ENCODE results near the gene ARSB.
"Not testable (repeated sequence)": the region's sequence is repeated elsewhere in the genome, so short reads cannot be mapped to it uniquely, and the experiment has no call there.

ARSB gene

GRCh38 chr5:78896132-78896531 is 89.0 kb downstream of the ARSB start:
- DNase-seq, result no peak

DNA sequence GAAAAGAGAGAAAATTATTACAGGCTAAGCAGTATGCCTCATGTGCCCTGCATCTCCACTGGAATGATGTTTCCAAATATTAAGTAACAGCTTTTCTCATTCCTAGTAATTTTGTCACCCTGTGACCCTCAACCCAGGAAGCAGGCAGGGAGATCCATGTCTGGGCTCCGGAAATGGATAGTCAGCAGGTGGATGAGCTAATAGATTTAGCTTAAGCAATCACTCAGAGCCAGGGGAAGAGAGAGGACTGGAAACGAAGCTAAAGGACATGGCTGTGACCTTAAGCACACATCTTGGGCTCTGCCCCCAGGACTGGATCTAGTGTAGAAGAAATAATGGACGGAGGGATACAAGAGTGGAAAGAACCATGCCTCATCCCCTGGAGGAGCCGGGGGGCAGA is 89.5 kb downstream of the ARSB start:
- DNase-seq, result no peak

DNA sequence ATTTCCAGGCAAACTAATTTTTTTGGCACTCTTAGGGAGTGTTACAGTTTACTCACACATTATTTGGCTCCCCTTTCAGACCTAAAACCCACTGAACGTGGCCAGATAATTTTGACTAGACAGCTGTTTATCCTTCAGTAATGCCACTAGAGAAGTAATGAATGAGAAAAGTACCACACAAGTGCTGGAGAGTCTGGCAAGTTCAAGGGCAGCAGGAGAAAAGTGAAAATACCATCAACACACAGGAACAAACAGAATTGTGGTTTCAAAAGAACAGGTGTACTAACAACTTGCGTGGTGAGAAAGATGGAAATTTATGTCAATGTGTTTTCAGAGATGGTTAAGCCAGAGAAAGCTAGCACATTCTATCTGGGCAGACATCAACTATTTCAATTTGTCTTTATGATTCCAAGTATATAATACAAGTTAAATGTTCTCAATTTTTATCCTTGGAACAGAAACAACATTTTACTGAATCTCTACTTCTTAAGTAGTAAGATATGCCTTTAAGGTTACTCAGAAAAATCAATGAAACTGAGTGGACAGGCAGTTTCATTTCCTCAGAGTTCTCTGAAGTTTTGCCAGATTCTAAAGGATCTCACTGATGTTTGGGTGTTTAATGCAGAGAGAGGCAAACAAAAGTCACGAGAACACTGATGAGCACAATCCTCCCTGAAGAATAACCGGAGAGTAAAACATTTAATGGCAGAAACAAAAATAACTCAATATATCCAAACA is 91.0 kb downstream of the ARSB start:
- no peak for DNase-seq

DNA sequence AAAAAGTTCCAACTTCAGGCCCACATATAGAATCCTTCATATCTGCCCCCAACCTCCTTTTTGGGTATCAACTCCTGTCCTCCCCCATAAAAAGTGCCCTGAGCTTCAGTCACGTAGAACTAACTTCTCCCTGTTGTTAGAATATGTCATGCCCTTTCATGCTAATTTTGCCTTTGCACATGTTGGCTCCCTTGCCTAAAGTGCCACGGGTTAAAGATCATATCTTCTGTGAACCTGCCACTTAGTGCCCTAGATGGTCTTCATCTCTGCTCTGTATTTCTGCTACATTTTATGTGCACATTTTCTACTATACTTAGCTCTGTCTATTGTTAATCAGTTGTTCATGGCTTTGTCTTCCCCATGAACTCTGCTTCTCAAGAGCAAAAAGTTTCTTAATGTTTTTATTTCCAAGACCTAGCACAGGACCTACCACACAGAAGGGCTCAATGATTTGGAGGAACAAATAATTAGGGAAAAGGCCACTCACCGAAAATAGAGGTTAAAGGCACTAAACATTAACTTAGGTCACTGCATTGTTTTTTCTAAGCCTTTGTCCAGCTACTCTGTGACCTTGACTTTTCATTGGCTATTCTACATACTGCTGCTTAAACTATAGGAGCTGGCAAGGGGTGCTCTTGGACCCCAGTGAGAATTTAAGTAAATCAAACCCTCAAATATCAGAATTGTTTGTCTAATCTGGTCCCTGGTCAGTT is 94.3 kb downstream of the ARSB start:
- DNase-seq, result no peak

DNA sequence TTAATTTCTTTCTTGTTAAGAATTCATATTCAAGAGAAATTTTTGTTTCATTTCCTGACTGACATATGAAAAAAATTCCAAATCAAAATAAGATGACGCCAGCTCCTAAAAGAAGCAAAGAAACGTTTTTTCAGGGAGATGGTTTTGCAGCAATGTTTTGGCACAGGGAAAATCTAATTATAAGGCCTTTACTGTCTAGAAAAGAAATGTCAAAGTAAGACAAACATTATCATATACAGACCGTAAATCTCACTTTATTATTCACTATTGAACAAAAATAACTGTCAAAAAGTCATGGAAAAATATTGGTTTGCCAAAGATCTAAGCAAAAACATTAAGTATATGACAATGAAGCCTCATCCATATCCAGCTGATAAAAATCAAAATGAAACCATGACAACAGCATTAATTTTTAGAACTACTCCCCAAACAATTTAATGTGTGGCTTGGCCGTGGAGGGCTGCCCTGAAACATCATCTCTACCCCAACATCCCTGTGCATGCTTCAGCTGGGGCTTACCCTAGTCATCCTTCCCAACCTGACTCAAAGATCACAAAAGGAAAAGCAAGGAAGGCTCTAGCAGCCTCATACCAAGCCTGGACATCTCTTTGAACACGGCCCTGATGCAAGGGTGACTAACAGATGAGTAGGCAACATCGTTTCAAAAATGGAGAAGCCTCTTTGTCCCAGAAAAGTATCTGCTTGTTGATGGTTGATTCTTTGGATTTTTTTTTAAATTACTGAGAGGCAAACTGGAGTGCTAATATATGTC is 95.6 kb downstream of the ARSB start:
- no peak for DNase-seq

DNA sequence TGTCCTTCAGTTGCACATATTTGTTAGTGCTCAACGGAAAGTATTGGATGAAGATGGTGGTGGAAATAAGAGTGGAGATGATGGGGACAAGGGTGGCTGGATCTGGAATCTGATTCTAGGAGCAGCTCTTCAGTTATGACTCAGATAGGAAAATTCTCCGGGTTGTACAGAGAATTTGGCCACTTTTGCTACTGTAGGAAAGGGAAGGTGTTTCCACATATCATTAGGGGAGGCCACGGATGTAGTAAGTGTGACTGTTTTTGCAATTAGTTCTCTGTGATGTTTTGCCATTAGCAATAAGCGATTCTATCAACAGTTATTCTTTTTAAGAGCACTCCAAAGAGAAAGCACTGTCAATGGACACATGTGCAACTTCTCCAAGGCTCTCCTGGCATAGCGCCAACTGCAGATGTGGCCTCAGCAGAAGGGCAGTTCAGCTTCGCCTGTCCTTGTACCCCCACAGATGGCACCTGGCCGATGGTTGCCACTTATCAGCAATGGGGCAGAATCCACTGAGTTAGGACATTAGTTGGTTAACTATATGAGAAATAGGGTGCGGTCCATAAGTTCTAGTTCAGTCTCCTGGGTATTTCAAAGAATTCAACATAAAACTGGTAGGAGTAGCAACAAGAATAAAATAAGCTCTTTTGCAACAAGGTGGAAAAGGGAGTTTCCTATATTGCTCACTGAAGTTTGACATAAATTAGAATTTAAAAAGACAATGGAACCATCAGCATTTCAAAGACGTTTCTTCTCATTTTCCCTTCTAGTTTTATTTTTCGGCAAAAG is 96.3 kb downstream of the ARSB start:
- DNase-seq, result no peak

- no peak for DNase-seq
Observed at GRCh38 chr5:78887384-78888118, 97.6 kb downstream of the ARSB start.

GRCh38 chr5:78886341-78887230 is 98.5 kb downstream of the ARSB start:
- DNase-seq, result no peak

DNA sequence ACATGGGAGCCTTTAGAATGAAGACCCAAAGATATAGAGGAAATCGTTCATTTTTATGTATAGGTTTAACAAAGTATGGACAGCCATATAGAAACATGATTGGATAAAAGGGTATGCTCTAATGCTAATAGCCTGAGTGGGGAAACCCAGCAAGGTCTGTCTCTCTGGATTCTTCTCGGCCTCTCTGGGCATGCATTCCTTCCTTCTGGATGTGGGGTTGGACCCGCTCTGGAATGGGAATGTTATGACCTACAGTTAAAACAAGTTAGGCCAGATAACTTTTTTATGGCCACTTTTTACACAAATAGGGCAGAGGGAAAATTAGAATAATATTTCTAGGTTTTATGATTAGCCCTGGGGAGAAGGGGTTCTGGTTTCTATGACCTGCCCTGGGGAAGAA is 103.2 kb downstream of the ARSB start:
- DNase-seq, result no peak

DNA sequence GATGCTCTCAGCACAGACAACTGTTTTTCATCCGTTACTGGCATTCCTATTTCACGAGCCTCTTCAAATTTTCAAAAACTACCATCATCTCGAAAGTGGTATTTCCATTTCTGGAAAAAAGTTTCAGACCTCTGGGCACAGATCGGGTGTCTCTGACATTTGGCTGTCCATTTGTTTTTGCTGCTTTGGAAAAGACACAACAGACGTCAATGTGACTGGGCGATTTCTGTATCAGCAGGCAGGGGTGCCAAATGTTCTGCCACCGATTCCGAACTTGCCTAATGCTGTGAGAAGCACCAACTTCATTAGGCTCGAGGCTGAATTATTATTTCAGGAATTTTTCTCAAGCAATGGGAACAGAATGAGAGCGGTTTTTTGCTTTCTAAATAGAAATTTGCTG is 105.6 kb downstream of the ARSB start:
- DNase-seq, result no peak

- DNase-seq, result not testable (repeated sequence)
Observed at GRCh38 chr5:78866076-78866475, 119.0 kb downstream of the ARSB start.

- no peak for DNase-seq
Observed at GRCh38 chr5:78858364-78858763, 126.7 kb downstream of the ARSB start.

GRCh38 chr5:78855026-78855425 is 130.1 kb downstream of the ARSB start:
- no peak for DNase-seq

DNA sequence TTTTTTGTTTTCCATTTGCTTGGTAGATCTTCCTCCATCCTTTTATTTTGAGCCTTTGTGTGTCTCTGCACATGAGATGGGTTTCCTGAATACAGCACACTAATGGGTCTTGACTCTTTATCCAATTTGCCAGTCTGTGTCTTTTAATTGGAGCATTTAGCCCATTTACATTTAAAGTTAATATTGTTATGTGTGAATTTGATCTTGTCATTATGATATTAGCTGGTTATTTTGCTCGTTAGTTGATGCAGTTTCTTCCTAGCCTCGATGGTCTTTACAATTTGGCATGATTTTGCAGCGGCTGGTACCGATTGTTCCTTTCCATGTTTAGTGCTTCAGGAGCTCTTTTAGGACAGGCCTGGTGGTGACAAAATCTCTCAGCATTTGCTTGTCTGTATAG is 133.2 kb downstream of the ARSB start:
- not testable (repeated sequence) for DNase-seq

DNA sequence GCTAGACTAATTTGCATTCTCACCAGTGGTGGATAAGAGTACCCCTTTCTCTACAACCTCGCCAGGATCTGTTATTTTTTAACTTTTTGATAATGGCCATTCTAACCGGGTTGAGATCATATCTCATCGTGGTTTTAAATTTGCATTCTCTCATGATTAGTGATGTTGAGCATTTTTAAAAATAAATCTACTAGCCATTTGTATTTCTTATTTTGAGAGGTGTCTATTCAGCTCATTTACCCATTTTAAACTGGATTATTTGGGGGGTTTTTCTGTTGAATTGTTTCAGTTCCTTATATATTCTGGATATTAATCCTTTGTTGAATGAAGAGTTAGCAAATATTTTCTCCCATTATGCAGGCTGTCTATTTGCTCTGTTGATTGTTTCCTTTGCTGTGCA is 139.6 kb downstream of the ARSB start:
- no peak for DNase-seq

- DNase-seq, result no peak
Observed at GRCh38 chr5:78843436-78843835, 141.7 kb downstream of the ARSB start.

DNA sequence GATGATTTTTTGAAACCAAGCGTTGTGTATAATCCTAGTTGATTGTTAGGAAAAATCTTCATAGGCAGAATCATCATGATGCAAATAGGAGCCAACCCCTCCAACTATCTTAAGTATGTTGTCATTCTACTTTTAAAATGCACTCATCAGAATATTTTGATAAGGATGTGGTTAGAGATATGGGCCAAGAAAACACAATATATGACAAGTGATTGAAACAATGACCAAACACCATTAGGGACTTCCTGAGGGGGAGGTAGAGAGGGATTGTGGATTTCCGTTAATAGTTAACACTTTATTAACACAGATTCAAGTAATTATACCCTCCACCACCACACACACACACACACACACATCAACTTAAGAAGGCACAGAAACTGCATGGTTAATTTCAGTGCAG is 143.3 kb downstream of the ARSB start:
- DNase-seq, result no peak

- DNase-seq, result no peak
Observed at GRCh38 chr5:78838753-78839152, 146.4 kb downstream of the ARSB start.

DNA sequence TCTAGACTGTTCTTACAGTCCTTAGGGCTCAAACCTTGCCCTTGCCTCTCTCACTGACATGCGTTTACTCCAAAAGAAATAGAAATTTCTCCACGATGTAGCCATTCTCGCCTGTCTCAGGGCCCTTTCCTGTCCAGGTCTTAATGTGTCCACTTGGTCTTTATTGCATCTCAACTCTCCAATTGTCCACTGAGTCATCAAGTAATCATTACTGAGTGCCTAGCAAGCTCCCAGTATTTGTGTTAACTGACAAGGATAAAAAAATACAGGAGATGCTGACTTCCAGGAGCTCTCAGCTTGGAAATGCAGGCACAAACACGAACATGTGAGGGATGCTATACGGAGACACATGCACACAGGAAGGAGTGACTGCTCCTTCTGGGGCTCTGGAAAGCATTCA is 147.3 kb downstream of the ARSB start:
- DNase-seq, result no peak

GRCh38 chr5:78835176-78835575 is 149.9 kb downstream of the ARSB start:
- no peak for DNase-seq

- no peak for DNase-seq
Observed at GRCh38 chr5:78833284-78833683, 151.8 kb downstream of the ARSB start.

Measured in NCI-H1930 (cell line).